CD4-positive, alpha-beta T cell treated with Interleukin-6 for 4 hours (primary cell): ENCODE results near the gene OR10J4.
"Not testable (repeated sequence)": the region's sequence is repeated elsewhere in the genome, so short reads cannot be mapped to it uniquely, and the experiment has no call there.

Source experiments
- DNase-seq: peaks from one replicate; pipeline ENCODE4 v3.0.0-alpha.2; 2020; ENCODE audit warnings: mixed read lengths

Gene OR10J4

DNA sequence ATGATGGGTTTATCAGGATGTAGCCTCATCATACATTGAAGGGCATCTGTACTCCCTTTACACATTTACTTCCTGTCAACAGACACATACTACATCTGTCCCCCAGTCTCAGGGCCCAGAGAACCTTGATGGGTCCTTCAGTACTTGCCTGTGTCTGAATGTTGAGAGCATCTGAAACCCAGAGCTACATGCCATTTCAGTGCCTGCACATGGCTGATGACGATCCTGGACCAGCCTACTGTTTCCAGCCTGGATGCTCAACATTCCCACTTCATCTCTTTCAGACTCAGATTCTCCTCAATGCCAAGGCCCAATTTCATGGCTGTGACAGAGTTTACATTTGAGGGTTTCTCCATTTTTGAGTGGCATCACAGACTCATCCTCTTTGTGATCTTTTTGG is at the start of gene OR10J4:
TSS of gene OR10J4 (plus strand) at position 301 of the 400 bp plus-strand sequence.
- no peak for DNase-seq

DNA sequence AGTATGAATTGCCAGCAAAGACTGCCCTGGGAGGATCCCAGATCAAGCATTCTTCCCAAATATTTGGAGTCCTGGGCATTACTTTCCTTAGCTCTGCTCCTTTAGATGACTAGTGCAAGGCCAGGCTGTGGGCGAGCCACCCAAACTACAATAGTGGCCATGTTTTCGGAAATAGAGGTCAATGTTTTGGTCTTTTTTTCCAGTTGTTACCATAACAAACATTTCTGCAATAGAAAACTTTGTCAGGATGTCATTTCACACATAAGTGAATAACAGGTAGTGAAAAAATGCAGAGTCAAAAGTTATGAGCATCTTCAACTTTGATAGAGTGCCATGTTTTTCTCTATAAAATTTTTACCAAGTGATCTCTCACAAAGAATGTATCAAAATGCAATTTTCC is 25.2 kb upstream of the OR10J4 start:
- DNase-seq, result no peak

DNA sequence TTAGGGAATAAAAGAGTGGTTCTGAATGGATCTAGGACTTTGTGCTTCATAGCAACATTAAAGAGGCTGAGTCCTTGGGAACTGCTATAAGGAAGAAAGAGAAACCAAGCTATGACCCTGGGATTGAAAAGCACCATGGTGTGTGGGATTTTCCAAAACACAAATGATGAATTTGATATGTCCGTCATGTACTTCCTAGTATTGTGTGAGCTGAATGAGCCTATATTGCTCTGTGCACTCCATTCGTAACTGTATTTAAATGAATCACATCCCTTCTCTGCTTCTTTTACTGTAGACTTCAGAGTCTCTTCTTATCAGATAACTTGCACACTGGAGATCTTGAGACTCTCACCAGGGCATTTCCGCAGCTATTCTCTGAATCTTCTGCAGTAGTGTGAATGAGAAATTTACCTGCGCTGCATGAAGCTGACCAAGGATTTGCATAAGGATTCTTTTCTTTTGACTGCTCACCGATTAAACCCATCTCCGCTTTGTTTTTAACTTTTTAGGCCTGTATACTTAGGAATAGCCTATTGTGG is 23.1 kb upstream of the OR10J4 start:
- no peak for DNase-seq

DNA sequence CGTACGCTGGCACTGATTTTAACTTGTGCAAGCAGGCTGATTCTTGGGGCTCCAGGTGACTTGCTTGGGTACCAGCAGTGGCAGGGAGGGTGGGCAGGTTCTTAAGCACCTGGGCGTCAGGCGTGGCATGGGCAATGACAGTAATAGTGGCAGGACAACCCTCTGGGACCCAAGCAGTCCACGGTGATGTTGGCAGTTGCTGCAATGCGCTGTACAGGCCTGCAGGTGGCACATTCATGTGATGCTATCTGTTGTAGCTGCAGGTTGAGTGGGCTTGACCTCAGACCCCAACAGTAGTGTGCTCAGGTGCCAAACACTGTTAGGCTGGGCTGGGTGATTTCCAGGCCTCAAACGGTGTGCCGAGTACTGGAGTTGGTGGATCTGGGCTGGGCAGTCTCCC is 10.2 kb upstream of the OR10J4 start:
- DNase-seq, result no peak

DNA sequence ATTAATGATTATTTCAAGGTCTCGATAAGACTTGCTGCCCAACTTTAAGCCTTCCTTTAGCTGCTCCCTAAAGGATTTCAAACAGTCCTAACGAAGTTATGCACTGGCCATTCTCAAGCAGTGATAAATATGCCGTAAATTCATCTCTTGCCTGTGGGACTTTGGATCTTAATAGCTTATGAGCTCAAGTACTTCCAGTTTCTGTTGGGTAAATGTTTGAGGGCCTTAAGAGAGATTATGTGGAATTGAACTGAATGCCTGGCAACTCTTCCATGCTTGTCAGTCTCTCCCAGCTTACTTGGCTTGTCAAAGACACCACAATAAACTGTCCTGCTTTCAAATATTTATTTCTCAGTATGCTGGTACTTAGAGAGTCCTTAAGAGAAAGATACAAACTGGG is 3.5 kb upstream of the OR10J4 start:
- no peak for DNase-seq

DNA sequence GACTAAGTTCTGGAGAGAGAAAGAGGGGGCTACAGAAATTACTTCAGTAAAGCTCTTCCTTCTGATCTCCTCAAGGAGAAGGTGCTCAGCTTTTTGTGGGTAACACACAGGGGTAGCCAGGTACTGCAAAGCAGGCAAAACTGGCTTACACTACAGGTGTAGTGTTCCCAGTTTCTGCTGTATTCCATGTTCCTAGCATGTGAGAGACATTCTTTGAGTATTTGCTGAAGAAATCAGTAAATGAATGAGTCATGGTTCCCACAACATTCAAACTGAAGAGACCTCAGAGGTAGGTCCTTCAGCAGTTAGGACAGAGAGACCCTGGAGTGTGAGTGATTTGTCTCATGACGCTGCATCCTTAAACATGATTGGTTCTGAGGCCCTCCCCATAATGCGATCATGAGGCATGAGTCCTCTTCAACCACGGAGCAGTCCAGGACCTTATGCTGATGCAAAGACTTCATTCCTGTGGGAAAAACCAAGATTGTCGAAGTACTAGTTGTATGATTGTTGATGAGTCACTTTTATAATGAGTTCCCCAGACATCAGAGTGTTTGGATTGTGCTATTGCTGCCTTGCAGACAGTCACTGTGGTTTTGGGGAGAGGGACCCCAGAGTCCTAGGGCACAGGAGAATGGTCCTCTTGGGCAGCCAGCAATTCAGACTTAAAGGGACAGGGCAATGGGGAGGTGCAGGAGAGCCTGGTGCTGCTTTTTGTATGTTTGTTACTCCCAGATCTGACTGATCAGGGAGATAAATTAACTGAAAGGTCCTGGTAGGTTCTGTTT is 2.7 kb upstream of the OR10J4 start:
- no peak for DNase-seq

DNA sequence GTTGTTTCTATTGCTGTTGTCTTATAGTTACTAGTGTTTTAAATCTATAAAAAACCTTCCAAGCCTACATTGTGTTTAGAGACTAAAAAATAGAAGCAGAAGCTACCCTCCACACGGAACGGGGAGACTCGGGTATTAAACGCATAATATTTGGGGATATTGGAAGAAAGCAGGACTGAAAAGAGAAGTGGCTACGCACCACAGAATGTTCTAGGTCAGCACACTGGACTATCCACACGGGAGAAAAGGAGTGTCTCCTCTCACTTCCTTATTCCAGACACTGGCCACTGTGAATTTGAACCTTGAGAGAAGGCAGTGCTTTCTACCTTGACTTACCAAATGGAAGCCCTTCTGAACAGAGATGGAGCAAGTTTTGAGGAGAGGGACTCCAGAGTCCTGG is 1.0 kb upstream of the OR10J4 start:
- DNase-seq, result no peak

DNA sequence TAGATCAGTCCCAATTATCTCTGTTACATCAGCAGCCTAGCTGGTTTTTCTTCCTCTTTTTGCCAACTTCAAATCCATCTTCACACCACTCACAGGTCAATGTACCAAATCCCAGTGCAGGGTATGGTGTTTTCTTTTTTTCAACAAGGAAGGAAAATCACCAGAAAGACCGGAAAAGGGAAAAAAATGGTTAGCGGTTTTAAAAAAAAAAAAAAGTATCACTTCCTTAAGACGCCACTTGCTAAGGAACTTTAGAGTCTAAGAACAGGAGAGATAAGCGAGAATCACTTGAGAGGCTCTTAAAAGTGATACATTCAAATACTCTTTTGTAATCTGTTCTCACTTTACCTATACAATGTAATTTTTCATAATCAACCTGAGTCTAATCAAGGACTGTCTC is 4.5 kb downstream of the OR10J4 start:
- DNase-seq, result no peak

DNA sequence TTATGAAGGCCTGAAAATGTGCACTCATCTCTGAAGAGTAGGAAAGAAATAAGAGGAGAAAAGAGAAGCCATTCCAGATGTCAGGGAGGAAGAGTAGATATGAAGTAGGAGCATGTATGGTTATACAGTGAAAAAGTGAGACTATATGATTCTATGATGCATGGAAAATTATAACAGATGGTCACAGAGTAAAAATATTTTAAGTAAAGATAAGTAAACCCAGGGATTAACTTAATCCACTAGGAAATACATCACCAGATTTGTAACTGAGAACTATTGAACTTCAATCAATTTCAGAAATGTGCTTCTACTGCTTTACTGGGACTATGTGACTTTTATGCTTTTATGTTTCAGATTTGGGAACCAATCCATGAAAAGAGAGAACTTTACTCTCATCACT is 7.4 kb downstream of the OR10J4 start, which contains the start of gene OR10J1:
TSS of gene OR10J1 (plus strand) at position 301 of the 400 bp plus-strand sequence. CDS start at position 371, 70 bp downstream.
- no peak for DNase-seq

DNA sequence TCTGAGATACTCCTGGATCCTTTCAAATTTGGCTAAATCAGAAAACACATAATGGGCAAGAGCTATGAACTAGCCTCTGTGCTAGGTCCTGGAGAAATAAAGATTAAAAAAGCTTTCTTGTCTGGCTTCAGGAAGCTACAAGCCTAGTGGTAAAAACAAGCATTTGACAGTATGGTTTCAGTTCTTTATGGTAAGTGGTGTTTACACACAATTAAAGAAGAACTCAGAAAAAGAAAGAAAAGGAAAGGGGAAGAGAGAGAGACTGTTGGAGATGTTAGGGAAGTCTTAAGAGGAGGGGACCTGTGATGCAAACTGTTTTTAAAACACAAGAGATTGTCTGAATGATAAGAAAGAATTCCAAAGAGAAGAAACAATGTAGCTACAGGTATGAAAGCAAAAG is 9.4 kb downstream of the OR10J4 start:
- no peak for DNase-seq

DNA sequence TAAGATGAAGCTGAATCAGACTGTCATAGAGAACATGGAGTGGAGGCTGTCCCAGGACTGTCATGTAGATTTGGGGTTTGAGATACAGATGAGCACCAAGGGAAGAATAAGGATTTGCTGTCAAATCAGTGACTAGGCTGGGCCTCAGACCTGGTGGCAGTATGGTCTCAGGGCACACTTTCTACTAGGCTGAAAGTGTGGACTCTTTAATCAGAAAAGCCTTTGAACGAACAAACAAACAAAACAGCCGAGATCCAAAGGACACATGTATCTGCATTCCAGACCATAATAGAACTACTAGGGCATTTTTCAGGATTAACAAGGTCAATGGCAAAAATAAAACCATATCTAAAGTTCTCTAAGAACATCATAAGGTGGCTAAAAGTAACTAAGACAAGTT is 10.4 kb downstream of the OR10J4 start:
- no peak for DNase-seq

DNA sequence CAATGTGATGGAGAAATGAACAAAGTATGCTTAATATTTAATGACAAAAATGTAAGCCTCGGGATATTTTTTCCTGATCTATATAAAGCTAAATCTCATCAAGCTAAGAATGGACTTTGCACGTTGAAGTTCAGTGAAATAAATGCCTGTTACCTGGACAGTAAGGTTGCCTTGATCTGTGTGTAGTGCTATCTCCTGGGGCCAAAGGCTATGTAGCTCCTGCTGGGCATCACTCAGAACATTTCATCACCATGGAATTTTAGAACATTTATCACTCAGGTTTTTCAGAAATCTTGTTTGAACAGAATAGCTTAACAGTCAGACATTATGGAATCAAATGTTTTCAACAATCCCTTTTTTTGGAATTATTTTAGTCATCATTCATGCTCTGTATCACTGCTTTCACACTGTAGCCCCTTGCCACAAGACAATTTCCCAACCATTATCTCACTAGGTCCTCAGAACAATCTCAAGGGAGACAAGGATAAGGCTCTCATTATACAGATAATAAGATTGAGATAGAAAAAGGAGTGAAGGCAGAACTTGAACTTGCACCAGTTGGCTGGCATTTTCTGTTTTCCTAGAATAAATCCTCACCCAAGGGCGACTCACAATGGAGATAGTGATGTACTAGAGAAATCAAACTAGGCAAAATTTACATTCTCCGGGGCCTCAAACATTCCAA is 11.2 kb downstream of the OR10J4 start:
- no peak for DNase-seq

DNA sequence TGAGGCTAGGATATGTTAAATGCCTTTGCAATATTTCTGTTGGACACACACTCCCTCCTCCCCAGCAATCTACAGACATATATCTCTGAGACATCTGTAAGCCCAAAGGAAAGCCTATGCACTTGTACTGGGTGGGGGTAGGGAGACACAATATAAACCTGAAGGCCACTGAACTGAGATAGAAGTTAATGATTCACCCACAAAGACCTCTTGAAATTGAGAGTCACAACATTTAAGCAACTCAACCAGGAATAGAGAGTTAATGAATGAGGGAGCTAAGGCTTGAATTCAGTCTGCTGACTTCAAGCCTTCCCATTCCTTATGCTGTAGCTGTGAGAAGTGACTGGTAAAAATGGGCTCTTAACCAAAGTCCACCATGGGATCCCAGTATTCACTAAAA is 12.5 kb downstream of the OR10J4 start:
- DNase-seq, result no peak

DNA sequence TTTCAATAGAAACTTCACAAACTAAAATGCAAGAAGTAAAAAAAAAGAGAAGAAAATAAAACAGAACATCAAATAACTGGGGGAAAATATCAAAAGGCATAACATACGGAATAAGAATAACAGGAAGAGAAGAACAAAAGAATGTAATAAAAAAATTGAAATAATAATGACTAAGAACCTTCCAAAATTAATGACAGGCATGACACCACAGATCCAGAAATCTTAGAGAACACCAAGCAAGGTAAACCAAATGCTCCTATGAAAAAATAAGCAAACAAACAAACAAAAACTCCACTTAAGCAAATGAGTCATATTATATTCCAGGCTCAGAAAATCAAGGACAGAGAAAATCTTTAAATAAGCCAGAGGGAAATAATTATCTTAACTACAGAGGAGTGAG is 16.2 kb downstream of the OR10J4 start:
- DNase-seq, result no peak

DNA sequence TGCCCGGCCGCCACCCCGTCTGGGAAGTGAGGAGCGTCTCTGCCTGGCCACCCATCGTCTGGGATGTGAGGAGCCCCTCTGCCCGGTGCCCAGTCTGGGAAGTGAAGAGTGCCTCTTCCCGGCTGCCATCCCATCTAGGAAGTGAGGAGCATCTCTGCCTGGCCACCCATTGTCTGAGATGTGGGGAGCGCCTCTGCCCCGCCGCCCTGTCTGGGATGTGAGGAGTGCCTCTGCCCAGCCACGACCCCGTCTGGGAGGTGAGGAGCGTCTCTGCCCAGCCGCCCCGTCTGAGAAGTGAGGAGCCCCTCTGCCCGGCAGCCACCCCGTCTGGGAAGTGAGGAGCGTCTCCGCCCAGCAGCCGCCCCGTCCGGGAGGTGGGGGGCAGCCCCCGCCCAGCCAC is 17.6 kb downstream of the OR10J4 start:
- not testable (repeated sequence) for DNase-seq

DNA sequence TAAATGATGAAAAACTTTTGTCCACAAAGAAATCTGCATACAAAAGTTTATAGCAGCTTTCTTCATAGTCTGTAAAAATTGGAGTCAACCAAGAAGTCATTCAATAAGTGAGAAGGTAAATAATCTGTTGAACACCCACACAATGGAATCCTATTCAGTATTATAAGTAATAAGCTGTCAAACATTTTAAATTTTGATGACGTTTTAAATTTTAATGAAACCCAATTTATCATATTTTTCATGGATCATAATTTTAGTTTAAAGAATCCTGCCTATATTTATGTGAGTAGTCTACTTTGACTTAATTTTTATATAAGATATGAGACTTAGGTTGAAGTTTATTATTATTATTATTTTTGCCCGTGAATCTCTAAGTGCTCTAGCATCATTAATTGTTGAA is 27.5 kb downstream of the OR10J4 start:
- no peak for DNase-seq

DNA sequence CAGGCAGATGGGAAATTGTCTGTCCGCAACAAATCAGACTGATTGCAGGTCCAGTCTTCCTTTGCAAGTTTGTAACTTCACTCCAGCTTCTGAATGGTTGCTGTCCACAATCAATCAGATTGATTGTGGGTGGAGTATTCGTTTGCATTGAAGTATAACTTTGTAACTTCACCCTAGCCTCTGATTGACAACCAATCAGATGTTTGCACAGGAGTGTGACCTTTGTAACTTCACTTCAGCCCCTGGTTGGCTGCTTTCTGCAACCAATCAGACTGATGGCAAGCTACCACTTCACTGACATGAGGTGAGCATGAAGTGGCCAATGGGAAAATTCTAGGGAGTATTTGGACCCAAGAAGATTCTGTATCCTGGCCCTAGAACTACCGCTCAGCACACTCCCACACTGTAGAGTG is 33.2 kb downstream of the OR10J4 start:
- DNase-seq, result no peak

DNA sequence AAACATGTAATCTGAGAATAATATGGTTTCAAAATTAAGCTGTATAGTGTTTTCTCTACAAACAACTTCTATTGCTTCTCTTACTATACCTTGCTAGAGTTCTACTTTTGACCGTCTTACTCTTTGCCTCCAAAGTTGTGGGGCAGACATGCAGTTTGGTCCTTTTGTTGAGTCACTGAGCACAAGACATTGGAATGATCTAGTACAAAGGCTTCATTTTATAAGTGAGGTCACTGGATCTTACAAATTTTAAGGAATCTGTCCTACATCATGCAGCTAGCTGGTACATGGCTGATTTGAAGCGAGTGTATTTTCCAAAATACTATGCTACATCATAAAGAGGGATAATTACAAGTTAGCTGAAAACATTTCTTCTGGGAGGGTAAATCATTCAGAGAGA is 36.3 kb downstream of the OR10J4 start:
- no peak for DNase-seq

DNA sequence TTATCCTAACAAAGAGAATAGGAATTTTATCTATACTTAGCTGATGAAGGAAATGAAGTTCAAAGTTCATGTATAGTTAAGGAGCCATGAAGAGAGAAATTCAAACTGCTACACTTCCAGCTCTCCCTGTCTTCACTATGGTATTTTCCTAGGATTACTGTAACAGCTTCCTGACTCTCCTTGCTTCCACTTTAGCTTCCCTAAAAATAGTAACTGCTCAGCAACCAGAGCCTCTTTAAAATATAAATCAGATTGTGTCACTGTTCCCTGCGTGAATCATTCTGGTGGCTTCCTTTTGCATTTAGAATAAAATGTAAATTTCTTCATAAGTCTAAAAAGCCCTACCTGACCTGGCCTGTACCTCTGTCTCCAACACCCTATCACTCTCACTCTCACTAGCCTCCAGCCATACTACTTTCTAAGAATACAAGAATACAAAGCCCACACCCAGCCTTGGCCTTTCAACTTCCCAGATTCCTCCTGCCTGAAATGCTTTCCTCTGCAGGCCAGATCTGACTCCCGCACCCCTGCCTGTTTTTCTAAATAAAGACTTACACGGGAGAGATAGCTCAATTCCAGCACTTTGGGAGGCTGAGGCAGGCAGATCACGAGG is 38.0 kb downstream of the OR10J4 start:
- DNase-seq, result no peak

DNA sequence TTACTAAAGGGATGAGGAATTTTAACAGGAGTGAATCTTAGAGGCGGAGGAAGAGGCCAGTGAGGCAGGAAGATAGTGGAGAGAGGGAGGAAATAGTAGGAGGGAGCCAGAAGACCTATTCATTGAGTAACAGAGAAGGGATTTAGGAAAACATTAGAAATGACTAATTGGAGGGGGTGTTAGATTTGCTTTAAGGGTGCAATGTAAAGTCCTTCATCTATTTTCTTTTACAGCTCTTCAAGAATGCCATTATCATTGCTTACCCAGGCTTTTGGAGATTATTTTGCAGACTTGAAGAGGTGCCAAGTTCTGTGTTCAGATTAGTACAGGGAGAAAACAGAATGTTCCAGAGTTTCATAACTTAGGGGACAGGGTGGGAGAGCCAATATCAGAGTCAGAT is 41.3 kb downstream of the OR10J4 start:
- no peak for DNase-seq

DNA sequence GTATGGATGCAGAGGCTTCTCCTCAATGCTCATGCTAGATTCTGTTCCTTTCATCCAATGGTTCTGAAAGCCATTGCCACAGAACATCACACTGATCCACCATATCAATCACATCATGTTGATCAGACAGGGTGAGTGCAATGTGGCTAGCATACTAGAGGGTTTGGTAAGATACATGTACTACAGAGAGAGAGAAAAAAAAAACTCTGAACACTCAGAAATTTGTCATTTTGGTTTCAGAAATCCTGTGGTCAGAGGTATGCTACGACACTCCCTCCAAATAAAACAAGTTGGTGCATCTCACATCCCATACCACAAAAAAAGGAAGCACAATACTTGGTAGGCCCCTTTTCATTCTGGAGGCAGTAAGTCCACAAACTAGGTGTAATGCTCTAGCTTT is 42.9 kb downstream of the OR10J4 start:
- no peak for DNase-seq
